Activated T-helper 1 cell treated with anti-CD3 and anti-CD28 coated beads, Interleukin-2, amount 50 U/mL, for 16 hours (primary cell): Measurements from ENCODE around the gene ITPR1.

ENCODE experiments used
- DNase-seq, 2 donors: peaks; one replicate each; pipeline ENCODE4 v3.0.0-alpha.2; 2020; ENCODE audit warnings: low read depth in 1 of 2, low spot score in 1 of 2

The ITPR1 gene

GRCh38 chr3:4838621-4839022, 345.5 kb downstream of the ITPR1 start:
- no peak for DNase-seq

DNA sequence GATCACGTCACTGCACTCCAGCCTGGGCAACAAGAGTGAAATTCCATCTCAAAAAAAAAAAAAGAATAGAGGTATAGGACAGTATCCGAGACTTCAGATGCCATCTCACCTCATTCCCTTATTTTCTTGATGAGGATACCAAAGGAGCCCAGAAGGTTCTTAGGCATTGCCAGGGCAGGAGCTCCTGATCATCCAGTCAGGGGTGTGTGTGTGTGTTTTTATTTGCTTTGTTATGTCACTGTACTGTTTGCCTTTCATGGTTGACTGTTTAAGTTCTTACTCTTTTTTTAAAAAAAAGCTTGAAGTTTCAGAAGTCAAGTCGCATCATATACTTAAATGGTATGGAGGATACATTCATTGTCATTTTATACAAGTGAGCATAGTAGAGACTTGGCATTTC, 346.1 kb downstream of the ITPR1 start:
- DNase-seq, result no peak

- no peak for DNase-seq
Measured at GRCh38 chr3:4841225-4841624, 348.1 kb downstream of the ITPR1 start.

DNA sequence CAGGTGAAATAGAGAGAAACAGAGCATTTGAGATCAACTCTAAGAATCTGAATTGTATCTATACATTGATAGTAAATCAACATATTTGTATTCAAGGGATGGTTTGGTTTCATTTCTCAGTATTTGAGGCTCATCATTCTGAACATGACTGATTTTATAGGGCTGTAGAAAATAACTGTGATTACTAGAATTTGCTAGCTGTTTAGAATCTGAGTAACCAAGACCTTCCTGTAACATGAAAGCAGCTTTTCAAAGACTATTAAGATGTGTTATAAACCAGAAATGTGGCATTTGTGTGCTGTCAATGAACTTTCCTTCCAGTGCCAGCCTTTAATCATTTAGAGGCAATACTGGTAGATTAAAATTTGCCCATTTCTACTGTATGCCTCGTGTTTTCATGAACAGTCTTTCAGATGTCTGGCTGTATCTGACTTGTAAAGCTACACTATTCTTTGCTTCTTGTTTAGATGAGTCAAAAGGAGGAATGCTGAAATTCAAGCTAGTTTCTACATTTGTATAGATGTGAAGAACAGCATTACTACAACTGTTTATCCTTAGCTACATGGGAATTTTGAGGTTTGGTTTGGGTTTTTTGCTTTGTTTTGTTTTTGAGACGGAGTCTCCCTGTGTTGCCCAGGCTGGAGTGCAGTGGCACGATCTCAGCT, 348.8 kb downstream of the ITPR1 start:
- DNase-seq, result no peak

- DNase-seq, result no peak
Measured at GRCh38 chr3:4843619-4844018, 350.5 kb downstream of the ITPR1 start.

DNA sequence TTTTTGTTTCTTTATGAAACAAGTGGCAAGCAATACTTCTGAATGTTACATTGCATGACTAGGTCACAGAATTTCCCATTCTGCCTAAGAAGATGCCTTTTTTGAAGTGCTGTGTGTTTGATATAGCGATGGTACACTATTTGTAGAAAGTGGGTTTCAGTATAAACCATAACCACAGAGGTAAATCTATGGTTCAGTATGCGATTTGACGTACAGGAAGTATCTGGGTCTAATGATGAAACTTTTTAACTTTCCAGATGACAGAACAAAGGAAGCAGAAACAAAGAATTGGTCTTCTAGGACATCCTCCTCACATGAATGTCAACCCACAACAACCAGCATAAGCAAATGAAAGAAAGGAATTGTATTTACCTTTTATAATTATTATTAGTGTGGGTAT, 352.7 kb downstream of the ITPR1 start:
- no peak for DNase-seq

- DNase-seq, result no peak
Measured at GRCh38 chr3:4846543-4846942, 353.4 kb downstream of the ITPR1 start.

DNA sequence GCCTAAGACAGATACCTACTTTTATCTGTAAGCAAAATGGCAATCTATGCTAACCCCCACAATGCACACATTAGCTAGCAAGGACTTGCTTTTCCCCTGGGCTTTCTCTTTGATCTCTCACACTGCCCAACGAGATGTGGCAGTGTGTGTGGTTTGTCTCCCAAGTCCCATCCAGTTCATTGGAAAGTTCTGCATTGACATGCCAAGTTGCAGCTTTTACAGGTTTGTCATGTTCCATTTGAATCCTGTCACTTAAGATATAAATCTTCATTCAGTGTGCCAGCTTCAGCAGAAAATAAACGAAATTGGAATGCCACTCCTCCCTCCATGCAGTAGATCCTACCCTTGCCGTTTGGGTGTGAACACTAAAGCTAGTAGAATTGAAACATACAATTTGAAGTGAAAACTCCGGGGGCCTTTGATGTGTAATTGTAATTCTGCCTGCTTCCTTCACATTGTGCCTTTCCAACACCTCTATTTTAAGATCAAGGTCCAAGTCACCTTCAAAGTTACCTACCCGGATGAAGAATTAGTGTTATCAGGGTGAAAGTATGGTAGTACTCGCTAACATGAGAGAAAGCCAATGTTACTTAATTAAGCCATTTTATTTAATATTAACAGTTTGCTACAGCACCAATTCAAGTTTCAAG, 355.2 kb downstream of the ITPR1 start:
- no peak for DNase-seq

- DNase-seq, result no peak
Measured at GRCh38 chr3:4849136-4849535, 356.0 kb downstream of the ITPR1 start.

DNA sequence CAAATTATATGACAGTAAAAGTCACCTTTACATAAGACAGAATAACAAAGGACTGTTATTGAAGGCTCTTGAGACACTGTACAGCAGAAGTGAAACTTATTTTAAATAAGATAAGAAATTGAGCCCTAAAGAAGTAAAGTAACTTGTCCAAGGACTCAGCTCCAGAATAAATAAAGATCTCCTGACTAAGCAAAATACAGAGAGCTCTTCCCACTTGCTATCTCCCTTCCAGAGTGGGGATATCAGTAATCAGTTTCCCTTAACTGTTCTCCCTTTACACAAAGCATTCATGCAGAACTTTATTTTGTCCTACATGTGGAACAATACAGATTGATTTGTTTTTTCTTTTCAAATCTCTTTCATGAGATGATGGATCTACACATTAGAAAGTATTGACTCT, 356.6 kb downstream of the ITPR1 start:
- DNase-seq, result no peak

- no peak for DNase-seq
Measured at GRCh38 chr3:4850211-4850927, 357.2 kb downstream of the ITPR1 start.

- DNase-seq, result no peak
Measured at GRCh38 chr3:4850928-4851265, 357.7 kb downstream of the ITPR1 start.

DNA sequence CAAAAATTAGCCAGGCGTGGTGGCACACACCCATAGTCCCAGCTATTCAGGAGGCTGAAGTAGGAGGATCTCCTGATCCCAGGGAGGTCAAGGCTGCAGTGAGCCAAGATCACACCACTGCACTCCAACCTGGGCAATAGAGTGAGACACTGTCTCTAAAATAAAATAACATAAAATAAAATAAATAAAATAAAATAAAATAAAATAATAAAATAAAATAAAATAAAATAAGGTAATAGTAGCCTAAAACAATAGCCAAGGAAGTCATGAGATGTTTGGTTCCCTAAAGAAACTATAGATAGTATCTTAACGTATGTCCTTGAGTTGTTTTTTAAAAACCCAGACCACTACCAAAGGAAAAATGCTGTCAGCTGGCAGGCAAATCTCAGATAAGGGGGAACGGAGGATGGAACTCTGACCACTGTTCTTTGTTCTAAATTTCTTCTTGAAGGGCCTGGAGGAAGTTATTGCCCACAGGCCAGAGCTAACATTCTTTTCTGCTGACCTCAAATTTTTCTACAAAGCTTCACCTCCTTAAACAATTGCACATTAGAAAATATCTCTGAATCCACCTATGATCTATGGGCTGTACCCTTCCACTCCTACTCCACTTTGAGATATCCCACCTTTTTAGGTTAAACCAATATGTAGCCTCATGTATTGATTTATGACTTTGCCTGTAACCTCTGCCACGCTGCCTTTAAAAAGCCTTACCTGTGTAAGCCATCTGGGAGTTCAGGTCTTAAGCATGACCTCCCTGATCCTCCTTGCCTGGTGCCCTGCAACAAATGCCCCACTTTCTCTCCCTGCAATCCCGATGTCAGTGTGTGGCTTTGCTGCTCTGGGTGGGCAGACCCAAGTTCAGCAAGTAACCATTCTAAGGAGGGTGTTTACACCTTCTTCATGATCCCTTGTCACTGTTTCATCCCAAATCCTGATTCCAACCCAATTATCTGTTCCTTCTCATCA, 359.9 kb downstream of the ITPR1 start:
- DNase-seq, result no peak

GRCh38 chr3:4853749-4854140, 360.6 kb downstream of the ITPR1 start:
- no peak for DNase-seq

GRCh38 chr3:4855676-4856075, 362.5 kb downstream of the ITPR1 start:
- no peak for DNase-seq

- no peak for DNase-seq
Measured at GRCh38 chr3:4856136-4856535, 363.0 kb downstream of the ITPR1 start.

- no peak for DNase-seq
Measured at GRCh38 chr3:4856564-4856963, 363.4 kb downstream of the ITPR1 start.

DNA sequence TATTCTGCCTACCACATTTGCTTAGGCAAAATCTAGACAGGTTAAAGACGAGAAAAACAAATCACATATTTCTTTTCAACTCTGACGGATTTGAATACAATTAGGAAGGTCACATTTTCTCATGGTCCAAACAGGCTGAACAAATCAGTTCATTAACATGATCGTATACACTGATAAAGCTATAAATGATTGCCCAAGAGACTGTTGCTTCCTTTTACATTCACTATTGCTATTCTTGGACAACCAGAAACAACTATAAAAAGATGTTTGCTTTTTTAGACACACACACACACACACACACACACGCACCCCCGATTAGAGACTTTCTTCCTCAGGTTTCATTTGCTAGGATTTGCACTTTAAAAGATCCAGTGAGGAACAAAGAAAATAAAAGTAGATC, 363.8 kb downstream of the ITPR1 start:
- no peak for DNase-seq

DNA sequence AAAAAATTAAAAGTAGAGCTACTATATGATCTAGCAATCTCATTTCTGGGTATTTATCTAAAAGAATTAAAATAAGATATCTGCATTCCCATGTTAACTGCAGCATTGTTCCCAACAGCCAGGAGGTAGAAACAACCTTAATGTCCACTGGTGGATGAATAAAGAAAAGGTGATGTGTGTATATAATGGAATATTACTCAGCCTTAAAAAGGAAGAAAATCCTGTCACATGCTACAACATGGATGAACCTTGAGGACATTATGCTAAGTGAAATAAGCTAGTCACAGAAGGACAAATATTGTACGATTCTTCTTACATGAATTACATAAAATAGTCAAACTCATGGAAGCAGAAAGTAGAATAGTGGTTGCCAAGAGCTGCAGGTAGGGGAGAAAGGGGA, 366.6 kb downstream of the ITPR1 start:
- no peak for DNase-seq

DNA sequence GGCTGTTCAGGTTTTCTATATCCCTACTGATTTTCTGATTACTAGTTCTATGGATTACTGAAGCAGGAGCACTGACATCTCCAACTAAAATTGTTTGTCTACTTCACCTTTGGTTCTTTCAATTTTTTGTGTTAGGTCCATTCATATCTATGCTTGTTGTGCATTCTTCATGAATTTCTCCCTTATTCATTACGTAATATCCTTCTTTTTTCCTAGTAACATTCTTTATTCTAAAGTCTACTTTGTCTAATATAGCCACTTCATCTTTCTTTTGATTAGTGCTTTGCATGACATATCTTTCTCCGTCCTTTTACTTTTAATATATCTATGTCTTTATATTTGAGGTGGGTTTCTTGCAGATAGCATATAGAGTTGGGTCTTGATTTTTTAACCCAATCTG, 369.8 kb downstream of the ITPR1 start:
- DNase-seq, result no peak

GRCh38 chr3:4864503-4864902, 371.4 kb downstream of the ITPR1 start:
- DNase-seq, result no peak

- no peak for DNase-seq
Measured at GRCh38 chr3:4865714-4866113, 372.6 kb downstream of the ITPR1 start.
